Left ventricle myocardium inferior (tissue), 1 donor: Measurements from ENCODE around the gene AHCYL1. TPM values are rescaled to one million over a fixed set of nuclear protein-coding genes. Genes with fewer than 3 reads are reported as not detected.

ENCODE experiments used
- DNase-seq: peaks from one replicate; pipeline ENCODE4 v3.0.0-alpha.2; 2020
- H3K27ac ChIP-seq: fragments of 200-600 bp; replicated peaks from 2 replicates; pipeline ENCODE4 v1.8.0; 2021
- H3K27me3 ChIP-seq: fragments of 200-600 bp; 2 replicates; pipeline ENCODE4 v1.8.0; 2021; ENCODE audit warnings: low read depth
- H3K36me3 ChIP-seq: fragments of 200-600 bp; 2 replicates; pipeline ENCODE4 v1.8.0; 2021
- H3K4me1 ChIP-seq: fragments of 200-600 bp; 2 replicates; pipeline ENCODE4 v1.8.0; 2021
- H3K4me3 ChIP-seq: fragments of 200-600 bp; 2 replicates; pipeline ENCODE4 v1.8.0; 2021; ENCODE audit warnings: mild to moderate bottlenecking, moderate library complexity
- H3K9me3 ChIP-seq: fragments of 200-600 bp; replicated peaks from 2 replicates; pipeline ENCODE4 v1.8.0; 2021
- intact Hi-C: fragments of 100-400 bp; cut with micrococcal nuclease; formaldehyde crosslinking; loops from one replicate; pipeline ENCODE4 v1.11.0; 2022
- total RNA-seq: library from RNA; stranded (reverse); fragmentation: NEBNext Ultra II Directional; extraction: Animal tissue kit (Norgen Biotek cat#: 25700); gene quantifications from one replicate; pipeline ENCODE4 v1.2.1, GENCODE V29; 2021
- TF ChIP-seq, protein P1 (sequence below): fragments of 200-600 bp; IDR thresholded peaks from 2 replicates; pipeline ENCODE4 v1.8.0; 2021; ENCODE audit warnings: antibody characterized with exemption, mild to moderate bottlenecking, borderline replicate concordance
- donor health status: DM: no; HTN: yes; CAD: no; lungs with severe emphysema.

The AHCYL1 gene
- total RNA-seq, 1 donor from 2014 or later = 45.2 TPM

GRCh38 chr1:110012100-110012780 is 27.7 kb downstream of the AHCYL1 start:
- H3K9me3 ChIP-seq = no peaks in the 10 kb centered on the region
- H3K36me3 ChIP-seq = peaks cover 84% of the 10 kb centered on the region
- H3K27me3 ChIP-seq = no peaks in the 10 kb centered on the region
- H3K27ac ChIP-seq = no peak overlapping the region
- TF ChIP-seq, protein P1, sequence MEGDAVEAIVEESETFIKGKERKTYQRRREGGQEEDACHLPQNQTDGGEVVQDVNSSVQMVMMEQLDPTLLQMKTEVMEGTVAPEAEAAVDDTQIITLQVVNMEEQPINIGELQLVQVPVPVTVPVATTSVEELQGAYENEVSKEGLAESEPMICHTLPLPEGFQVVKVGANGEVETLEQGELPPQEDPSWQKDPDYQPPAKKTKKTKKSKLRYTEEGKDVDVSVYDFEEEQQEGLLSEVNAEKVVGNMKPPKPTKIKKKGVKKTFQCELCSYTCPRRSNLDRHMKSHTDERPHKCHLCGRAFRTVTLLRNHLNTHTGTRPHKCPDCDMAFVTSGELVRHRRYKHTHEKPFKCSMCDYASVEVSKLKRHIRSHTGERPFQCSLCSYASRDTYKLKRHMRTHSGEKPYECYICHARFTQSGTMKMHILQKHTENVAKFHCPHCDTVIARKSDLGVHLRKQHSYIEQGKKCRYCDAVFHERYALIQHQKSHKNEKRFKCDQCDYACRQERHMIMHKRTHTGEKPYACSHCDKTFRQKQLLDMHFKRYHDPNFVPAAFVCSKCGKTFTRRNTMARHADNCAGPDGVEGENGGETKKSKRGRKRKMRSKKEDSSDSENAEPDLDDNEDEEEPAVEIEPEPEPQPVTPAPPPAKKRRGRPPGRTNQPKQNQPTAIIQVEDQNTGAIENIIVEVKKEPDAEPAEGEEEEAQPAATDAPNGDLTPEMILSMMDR = no peak
- H3K4me3 ChIP-seq = no peak overlapping the region
- intact Hi-C loops = no loop called here
- DNase-seq = no peak
- H3K4me1 ChIP-seq = peaks cover 20% of the 10 kb centered on the region

DNA sequence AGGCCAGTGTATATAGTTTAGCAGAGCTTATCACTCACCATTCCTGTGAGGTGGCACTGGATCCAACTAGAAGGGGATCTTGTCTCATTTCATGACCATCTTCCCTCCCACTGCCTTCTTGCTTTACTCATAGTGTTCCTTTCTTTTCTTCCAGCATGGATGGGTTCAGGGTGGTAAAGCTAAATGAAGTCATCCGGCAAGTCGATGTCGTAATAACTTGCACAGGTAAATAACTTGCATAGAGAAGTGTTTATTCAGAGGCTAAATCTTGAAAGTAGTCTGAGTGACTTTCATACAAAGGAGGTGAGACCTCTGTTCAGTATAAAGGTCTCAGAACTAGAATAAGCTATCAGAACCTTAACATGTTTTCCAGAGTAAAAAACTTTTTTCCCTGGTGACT is 33.2 kb downstream of the AHCYL1 start:
- TF ChIP-seq, protein P1 = no peak
- no peak for DNase-seq
- Histone ChIP-seq H3K4me1 (no peaks in the 10 kb centered on the region), H3K9me3 (no peaks in the 10 kb centered on the region), H3K36me3 (peaks cover 100% of the 10 kb centered on the region), H3K4me3 (no peak overlapping the region), H3K27me3 (no peaks in the 10 kb centered on the region), H3K27ac (no peak overlapping the region)
- intact Hi-C loops = no loop called here

- TF ChIP-seq, protein P1 = no peak
- Histone ChIP-seq H3K4me1 (no peaks in the 10 kb centered on the region), H3K27ac (no peak overlapping the region), H3K36me3 (peaks cover 100% of the 10 kb centered on the region), H3K27me3 (no peaks in the 10 kb centered on the region), H3K4me3 (no peak overlapping the region), H3K9me3 (no peaks in the 10 kb centered on the region)
- no peak for DNase-seq
- intact Hi-C loops = no loop called here
Measured at GRCh38 chr1:110018396-110018795, 33.8 kb downstream of the AHCYL1 start.

DNA sequence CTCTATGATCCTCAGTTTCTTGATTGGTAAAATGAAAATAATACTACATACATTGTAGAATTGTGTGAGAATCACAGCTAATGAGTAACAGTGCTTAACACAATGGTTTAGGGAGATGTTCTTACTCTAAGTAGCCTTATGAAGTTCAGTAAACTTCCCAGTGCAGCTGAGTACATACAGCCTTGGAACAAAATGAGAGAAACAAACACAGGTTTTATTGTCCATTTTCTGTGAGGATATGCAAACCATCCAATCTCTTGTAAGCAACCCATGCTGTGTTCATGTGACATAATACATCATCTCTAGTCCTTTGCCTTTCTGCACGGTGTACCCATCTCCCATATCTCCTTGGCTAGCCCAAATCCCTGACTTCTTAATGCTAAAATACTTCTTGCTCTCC is 35.2 kb downstream of the AHCYL1 start:
- H3K27ac ChIP-seq = no peak overlapping the region
- no peak overlapping the region for H3K4me3 ChIP-seq
- intact Hi-C loops = no loop called here
- TF ChIP-seq, protein P1 = no peak
- H3K36me3 ChIP-seq = peaks cover 97% of the 10 kb centered on the region
- H3K27me3 ChIP-seq = no peaks in the 10 kb centered on the region
- no peaks in the 10 kb centered on the region for H3K9me3 ChIP-seq
- DNase-seq = no peak
- no peaks in the 10 kb centered on the region for H3K4me1 ChIP-seq

DNA sequence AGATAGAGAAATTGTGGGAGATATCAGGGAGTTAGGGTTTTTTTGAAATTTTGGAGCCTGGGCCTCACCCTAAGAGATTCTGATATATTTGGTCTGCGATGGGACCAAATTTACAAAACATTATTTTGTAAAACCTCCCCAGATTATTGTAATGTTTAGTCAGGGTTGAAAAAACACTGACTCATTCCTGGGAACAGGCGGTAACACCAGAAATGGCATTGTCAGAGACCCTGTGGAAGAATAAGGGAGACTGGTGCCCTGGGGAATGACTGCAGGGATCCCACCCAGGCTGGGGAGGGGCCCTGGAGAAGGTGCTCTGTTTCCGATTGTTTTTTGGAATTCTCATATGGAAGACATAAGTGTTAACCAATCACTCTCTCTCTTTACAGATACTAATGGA is 36.7 kb downstream of the AHCYL1 start:
- no peak for DNase-seq
- Histone ChIP-seq H3K27me3 (no peaks in the 10 kb centered on the region), H3K27ac (no peak overlapping the region), H3K4me1 (no peaks in the 10 kb centered on the region), H3K4me3 (no peak overlapping the region), H3K36me3 (peaks cover 85% of the 10 kb centered on the region), H3K9me3 (no peaks in the 10 kb centered on the region)
- TF ChIP-seq, protein P1 = no peak
- intact Hi-C loops = no loop called here
